HG02943 (cell line): ENCODE results near the gene PCDHGA6.
"Not testable (repeated sequence)": the region's sequence is repeated elsewhere in the genome, so short reads cannot be mapped to it uniquely, and the experiment has no call there.

ENCODE experiments used
- ATAC-seq: cut with Tn5 transposase; IDR thresholded peaks from one replicate; pipeline ENCODE4 v1.9.1; 2021; ENCODE audit warnings: mild to moderate bottlenecking, low read depth, moderate library complexity; ENCODE audit not compliant: unreplicated experiment

Gene PCDHGA6

GRCh38 chr5:141373673-141374317 is at the start of gene PCDHGA6:
Gene PCDHGA6, plus strand, starts transcription at chr5:141373891. Its CDS starts 193 bp downstream, at chr5:141374084.
- no peak for ATAC-seq

GRCh38 chr5:141326088-141326854 is 47.4 kb upstream of the PCDHGA6 start:
- peak; percentile 80 for ATAC-seq

- ATAC-seq = no peak
Observed at GRCh38 chr5:141328231-141328630, 45.5 kb upstream of the PCDHGA6 start.

DNA sequence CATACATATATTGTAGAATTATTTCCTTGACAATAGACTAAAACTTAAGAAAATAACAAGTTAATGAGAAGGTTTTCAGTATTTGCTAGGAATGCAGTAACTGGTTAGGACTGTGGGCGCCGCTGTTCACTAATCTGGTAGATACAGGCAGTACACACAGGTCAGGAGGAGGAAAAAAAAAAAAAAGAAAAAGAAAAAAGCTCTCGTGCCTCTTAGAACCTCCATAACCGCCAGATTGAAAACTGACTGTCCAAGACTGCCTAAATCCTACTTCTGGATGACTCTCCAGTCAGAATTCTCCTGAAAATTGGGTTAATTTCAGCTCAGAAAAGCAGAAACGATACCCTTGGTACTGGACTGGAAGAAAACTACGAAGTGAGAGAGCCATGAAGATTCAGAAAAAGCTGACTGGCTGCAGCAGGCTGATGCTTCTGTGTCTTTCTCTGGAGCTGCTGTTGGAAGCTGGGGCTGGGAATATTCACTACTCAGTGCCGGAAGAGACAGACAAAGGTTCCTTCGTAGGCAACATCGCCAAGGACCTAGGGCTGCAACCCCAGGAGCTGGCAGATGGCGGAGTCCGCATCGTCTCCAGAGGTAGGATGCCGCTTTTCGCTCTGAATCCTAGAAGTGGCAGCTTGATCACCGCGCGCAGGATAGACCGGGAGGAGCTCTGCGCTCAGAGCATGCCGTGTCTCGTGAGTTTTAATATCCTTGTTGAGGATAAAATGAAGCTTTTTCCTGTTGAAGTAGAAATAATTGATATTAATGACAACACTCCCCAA is 43.2 kb upstream of the PCDHGA6 start, which contains the start of gene PCDHGA1:
TSS of gene PCDHGA1 (plus strand) at position 216 of the 782 bp plus-strand sequence.
- ATAC-seq = no peak

- ATAC-seq = not testable (repeated sequence)
Observed at GRCh38 chr5:141332571-141332970, 41.1 kb upstream of the PCDHGA6 start.

- no peak for ATAC-seq
Observed at GRCh38 chr5:141338538-141339306, 35.0 kb upstream of the PCDHGA6 start, which contains the start of gene PCDHGA2. Gene PCDHGA2, plus strand, starts transcription at chr5:141338760.

DNA sequence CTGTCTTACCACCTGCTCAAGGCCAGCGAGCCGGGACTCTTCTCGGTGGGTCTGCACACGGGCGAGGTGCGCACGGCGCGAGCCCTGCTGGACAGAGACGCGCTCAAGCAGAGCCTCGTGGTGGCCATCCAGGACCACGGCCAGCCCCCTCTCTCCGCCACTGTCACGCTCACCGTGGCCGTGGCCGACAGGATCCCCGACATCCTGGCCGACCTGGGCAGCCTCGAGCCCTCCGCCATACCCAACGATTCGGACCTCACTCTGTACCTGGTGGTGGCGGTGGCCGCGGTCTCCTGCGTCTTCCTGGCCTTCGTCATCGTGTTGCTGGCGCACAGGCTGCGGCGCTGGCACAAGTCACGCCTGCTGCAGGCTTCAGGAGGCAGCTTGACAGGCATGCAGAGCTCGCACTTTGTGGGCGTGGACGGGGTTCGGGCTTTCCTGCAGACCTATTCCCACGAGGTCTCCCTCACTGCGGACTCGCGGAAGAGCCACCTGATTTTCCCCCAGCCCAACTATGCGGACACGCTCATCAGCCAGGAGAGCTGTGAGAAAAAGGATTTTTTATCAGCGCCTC is 32.8 kb upstream of the PCDHGA6 start:
- ATAC-seq = not testable (repeated sequence)

GRCh38 chr5:141342773-141343172 is 30.9 kb upstream of the PCDHGA6 start:
- no peak for ATAC-seq

DNA sequence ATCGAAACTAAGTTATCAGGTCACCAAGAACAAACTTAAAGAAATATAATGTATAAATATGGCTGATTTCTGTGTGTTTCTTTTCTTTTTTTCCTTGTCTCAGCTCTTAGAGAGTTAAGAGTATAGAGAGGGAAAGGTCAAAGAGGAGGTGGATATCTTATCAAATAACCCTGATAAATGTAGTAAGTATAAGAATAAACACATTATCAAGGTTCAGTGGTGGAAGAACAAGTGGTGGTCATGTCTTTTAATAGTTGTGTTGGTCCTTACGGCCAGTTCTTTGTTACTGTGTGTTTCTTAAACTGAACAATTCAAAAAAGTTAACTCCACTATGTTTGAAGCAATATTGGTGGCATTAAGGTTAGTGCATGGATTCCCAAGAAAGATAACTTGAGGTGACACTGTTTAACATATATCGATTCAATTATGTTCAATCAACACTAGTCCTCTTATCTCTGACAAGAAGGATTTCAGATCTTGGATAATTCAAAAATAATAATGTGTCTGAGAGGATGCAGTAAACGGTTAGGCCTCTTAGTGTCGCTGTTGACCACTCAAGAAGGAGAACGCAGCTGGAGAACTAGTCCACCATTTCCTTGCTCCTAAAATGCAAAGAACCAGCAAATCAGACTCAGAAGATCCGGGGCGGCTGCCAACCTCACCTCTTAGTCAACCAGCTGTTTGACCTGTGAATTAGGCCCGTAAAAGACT is 30.3 kb upstream of the PCDHGA6 start, which contains the start of gene PCDHGA3:
TSS of gene PCDHGA3 (plus strand) at position 588 of the 711 bp plus-strand sequence. CDS start 205 bp downstream, outside the sequence.
- no peak for ATAC-seq

DNA sequence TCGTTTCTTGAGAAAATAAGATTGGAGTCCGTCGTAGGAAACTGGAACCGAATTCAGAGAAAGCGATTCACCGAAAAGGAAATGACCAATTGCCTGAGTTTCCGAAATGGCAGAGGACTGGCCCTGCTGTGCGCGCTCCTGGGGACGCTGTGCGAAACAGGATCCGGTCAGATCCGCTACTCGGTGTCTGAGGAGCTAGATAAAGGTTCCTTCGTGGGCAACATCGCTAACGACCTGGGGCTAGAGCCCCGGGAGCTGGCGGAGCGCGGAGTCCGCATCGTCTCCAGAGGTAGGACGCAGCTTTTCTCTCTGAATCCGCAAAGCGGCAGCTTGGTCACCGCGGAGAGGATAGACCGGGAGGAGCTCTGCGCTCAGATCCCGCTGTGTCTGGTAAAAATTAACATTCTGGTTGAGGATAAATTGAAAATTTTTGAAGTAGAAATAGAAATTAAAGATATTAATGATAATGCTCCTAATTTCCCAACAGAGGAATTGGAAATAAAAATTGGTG is 29.7 kb upstream of the PCDHGA6 start:
- no peak for ATAC-seq

DNA sequence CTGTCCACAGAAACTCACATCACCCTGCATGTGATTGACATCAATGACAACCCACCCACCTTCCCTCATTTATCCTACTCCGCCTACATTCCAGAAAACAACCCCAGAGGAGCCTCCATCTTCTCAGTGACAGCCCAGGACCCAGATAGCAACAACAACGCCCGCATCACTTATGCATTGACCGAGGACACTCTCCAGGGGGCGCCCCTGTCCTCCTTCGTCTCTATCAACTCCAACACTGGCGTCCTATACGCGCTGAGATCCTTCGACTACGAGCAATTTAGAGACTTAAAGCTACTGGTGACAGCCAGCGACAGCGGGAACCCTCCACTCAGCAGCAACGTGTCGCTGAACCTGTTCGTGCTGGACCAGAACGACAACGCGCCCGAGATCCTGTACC is 28.4 kb upstream of the PCDHGA6 start:
- no peak for ATAC-seq

DNA sequence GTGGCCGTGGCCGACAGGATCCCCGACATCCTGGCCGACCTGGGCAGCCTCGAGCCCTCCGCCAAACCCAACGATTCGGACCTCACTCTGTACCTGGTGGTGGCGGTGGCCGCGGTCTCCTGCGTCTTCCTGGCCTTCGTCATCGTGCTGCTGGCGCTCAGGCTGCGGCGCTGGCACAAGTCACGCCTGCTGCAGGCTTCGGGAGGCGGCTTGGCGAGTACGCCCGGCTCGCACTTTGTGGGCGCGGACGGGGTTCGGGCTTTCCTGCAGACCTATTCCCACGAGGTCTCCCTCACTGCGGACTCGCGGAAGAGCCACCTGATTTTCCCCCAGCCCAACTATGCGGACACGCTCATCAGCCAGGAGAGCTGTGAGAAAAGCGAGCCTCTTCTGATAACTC is 27.7 kb upstream of the PCDHGA6 start:
- ATAC-seq = not testable (repeated sequence)

GRCh38 chr5:141349917-141350619 is 23.6 kb upstream of the PCDHGA6 start, which contains the start of gene PCDHGB1:
Gene PCDHGB1, plus strand, starts transcription at chr5:141350099. Its CDS starts 162 bp downstream, at chr5:141350261.
- ATAC-seq = no peak

DNA sequence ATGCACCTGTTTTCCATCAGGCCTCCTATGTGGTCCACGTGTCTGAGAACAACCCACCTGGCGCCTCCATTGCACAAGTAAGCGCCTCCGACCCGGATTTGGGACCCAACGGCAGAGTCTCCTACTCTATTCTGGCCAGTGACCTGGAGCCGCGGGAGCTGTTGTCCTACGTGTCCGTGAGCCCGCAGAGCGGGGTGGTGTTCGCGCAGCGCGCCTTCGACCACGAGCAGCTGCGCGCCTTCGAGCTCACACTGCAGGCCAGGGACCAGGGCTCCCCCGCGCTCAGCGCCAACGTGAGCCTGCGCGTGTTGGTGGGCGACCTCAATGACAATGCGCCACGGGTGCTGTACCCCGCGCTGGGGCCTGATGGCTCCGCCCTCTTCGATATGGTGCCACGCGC is 22.1 kb upstream of the PCDHGA6 start:
- no peak for ATAC-seq

DNA sequence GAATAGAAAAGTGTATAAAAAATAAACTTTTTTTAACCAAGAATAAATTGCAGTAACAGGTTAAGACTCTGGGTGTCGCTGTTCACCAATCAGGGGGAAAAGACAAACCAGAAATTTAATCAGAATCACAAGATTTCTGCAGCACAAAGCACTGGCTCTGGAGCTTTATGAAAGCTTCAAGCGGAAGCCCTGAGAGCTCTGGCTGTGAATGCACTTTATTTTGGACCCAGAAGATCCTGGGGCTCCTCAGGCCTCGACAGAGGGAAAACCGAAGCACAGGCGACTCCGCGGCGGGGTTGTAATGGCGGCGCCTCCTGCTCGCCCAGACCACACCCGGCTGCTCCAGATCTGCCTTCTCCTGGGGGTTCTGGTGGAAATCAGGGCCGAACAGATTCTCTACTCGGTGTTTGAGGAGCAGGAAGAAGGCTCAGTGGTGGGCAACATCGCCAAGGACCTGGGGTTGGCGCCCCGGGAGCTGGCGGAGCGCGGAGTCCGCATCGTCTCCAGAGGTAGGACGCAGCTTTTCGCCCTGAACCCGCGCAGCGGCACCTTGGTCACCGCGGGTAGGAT is 18.7 kb upstream of the PCDHGA6 start, which contains the start of gene PCDHGA4:
TSS of gene PCDHGA4 (plus strand) at position 122 of the 570 bp plus-strand sequence. CDS start at position 209, 87 bp downstream.
- ATAC-seq = no peak

GRCh38 chr5:141355641-141356040 is 18.1 kb upstream of the PCDHGA6 start:
- ATAC-seq = no peak

GRCh38 chr5:141356133-141356532 is 17.6 kb upstream of the PCDHGA6 start:
- no peak for ATAC-seq

GRCh38 chr5:141356950-141357349 is 16.7 kb upstream of the PCDHGA6 start:
- no peak for ATAC-seq
